ENCODE measurements around the gene ARL3. TPM values are rescaled to one million over a fixed set of nuclear protein-coding genes. Genes with fewer than 3 reads are reported as not detected.
A peak's percentile ranks its signal among the peaks of the same experiment; 100 is the strongest.

ARL3 gene
- total and polyA plus RNA-seq, 2 of the 4 experiments (the other 2 are of a cell fraction): 5.0 to 14.3 TPM

GRCh38 chr10:102660888-102661657, 53.1 kb downstream of the ARL3 start:
- Histone ChIP-seq H3K9ac (ENCODE audit: low read depth, low read length) (0 out of 2 replicates have a peak overlapping the region, but pooled peaks have one; percentile 6), H2BK15ac (ENCODE audit: low read depth, low read length) (no peak overlapping the region), H3K14ac (replicated peaks; ENCODE audit: low read depth, low read length) (no peak overlapping the region), H2BK5ac (ENCODE audit: low read depth, low read length, poor library complexity, severe bottlenecking) (no peak overlapping the region), H3K27ac (ENCODE audit: insufficient read depth, low read length) (no peak overlapping the region), H3K18ac (ENCODE audit: low read depth, low read length) (no peak overlapping the region), H2AK5ac (ENCODE audit: low read depth, low read length) (peak overlapping the region; percentile 49; the same call in 1 of the 2 replicates), H3K4ac (ENCODE audit: low read depth, low read length) (peak overlapping the region; percentile 55), H2BK20ac (ENCODE audit: low read depth, low read length) (no peak overlapping the region; the same call in 1 of the 2 replicates), H3K56ac (ENCODE audit: extremely low read depth, insufficient read depth, low read length) (no peak overlapping the region; the same call in 1 of the 2 replicates), H2AFZ (replicated peaks; ENCODE audit: low read length, poor library complexity) (peak overlapping the region; percentile 78), H2AK9ac (replicated peaks; ENCODE audit: low read depth, low read length, poor library complexity) (peak overlapping the region; percentile 74), H3K9me3 (ENCODE audit: control insufficient read depth, insufficient read depth, low read length) (no peaks in the 10 kb centered on the region), H2BK120ac (ENCODE audit: low read depth, low read length) (no peak overlapping the region; the same call in 1 of the 2 replicates), H3K79me1 (ENCODE audit: low read depth in 1 of 2, low read length in 2 of 2) (peaks cover 0 to 44% of the 10 kb centered on the region in 2 experiments), H3K4me1 (ENCODE audit: control insufficient read depth, insufficient read depth, low read length) (peaks cover 18% of the 10 kb centered on the region), H3K23ac (ENCODE audit: low read depth, low read length) (peak overlapping the region; percentile 12; the same call in 1 of the 2 replicates), H4K5ac (ENCODE audit: low read depth, low read length) (no peak overlapping the region), H3K4me2 (ENCODE audit: low read depth, low read length) (0 out of 2 replicates have a peak overlapping the region, but pooled peaks have one; percentile 1), H3K36me3 (ENCODE audit: control insufficient read depth, insufficient read depth, low read length) (peaks cover 29% of the 10 kb centered on the region), H3K4me3 (ENCODE audit: insufficient read depth, low read depth, low read length) (no peak overlapping the region), H4K20me1 (ENCODE audit: insufficient read depth, low read length) (peaks cover 41% of the 10 kb centered on the region), H4K8ac (ENCODE audit: low read depth in 2 of 2, low read length in 2 of 2) (peak overlapping the region in 1 of 2 experiments; percentile 25; a peak in 1 of 4 replicates), H4K91ac (ENCODE audit: insufficient read depth, low read depth, low read length) (peak overlapping the region; percentile 24), H3K27me3 (ENCODE audit: control insufficient read depth, insufficient read depth, low read length) (no peaks in the 10 kb centered on the region), H3K9me1 (ENCODE audit: insufficient read depth, low read length) (peaks cover 22% of the 10 kb centered on the region)
- peak; percentile 81 for ATAC-seq (ENCODE audit: low read depth)
- 0% methylated on average over 1 of the region's 22 CpGs; no CpG with 5 or more reads in 1 of the 2 experiments for WGBS, 2 experiments (ENCODE audit: extremely low coverage in 2 of 2, insufficient read length in 1 of 2)
- dilution Hi-C loops (cut with HindIII; ENCODE audit: low sequenced_read_pairs, unreplicated experiment) (no loop called here), intact Hi-C loops (cut with micrococcal nuclease) (no loop called here), in situ Hi-C loops (cut with MboI; ENCODE audit: low sequenced_read_pairs) (no loop called here)
- peak; percentile 73 for DNase-seq
- peak; percentile 94; the same call in 1 of the 2 replicates for TF ChIP-seq MAZ (IDR thresholded peaks at IDR 0.05; ENCODE audit: borderline replicate concordance, low read depth, low read length)
- TF ChIP-seq, protein P1, sequence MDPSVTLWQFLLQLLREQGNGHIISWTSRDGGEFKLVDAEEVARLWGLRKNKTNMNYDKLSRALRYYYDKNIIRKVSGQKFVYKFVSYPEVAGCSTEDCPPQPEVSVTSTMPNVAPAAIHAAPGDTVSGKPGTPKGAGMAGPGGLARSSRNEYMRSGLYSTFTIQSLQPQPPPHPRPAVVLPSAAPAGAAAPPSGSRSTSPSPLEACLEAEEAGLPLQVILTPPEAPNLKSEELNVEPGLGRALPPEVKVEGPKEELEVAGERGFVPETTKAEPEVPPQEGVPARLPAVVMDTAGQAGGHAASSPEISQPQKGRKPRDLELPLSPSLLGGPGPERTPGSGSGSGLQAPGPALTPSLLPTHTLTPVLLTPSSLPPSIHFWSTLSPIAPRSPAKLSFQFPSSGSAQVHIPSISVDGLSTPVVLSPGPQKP (IDR thresholded peaks at IDR 0.05; ENCODE audit: borderline replicate concordance, low read depth, low read length): no peak
- no peak for TF ChIP-seq POLR2A (IDR thresholded peaks at IDR 0.05; ENCODE audit: low read depth, low read length)
- TF ChIP-seq BHLHE40 (IDR thresholded peaks at IDR 0.05; ENCODE audit: low read depth, low read length): no peak
- POLR2A ChIA-PET (ENCODE audit: unreplicated experiment): interaction anchor here (0.5 to 0.8 kb wide), 3 partner anchors 15 to 1280 kb away, joined by 3 to 9 read pairs (median 4); no protein-coding TSS in a partner anchor
- CTCF ChIA-PET: interaction anchor here (0.6 to 0.9 kb wide), 2 partner anchors 14 to 16 kb away, joined by 3 read pairs; no protein-coding TSS in a partner anchor
- no TSS peak for BruUV-seq (replicated peaks)

Data from IMR-90 (cell line).